HEK293 (cell line): ENCODE measurements around the gene ZBTB22.

ENCODE experiments used
- CTCF ChIA-PET: fragments of 350-600 bp; formaldehyde crosslinking; extraction: SDS; loops from one replicate; lab custom pipeline; 2021; ENCODE audit warnings: antibody characterized with exemption; lab: Yijun Ruan, JAX
- POLR2A ChIA-PET: fragments of 300-600 bp; formaldehyde crosslinking; extraction: SDS; loops from one replicate; lab custom pipeline; 2020; ENCODE audit warnings: antibody characterized with exemption, inconsistent platforms; lab: Yijun Ruan, JAX
- H3K27ac ChIP-seq: fragments of 200-500 bp; sonication (Bioruptor generic); 2 replicates; pipeline ENCODE4 v1.5.1; 2014; ENCODE audit warnings: low read depth, low read length, control low read depth, inconsistent platforms; ENCODE audit errors: extremely low read depth
- H3K36me3 ChIP-seq, 2 experiments: fragments of 200-500 bp in 1 of 2; sonication (Bioruptor generic) in 1 of 2; 1 replicate in 1 of 2; 2 replicates in 1 of 2; pipeline ENCODE4 v1.5.1; 2014 to 2017; ENCODE audit warnings: inconsistent platforms in 2 of 2, low read length in 2 of 2; ENCODE audit not compliant: control insufficient read depth in 2 of 2, insufficient read depth in 1 of 2
- H3K4me1 ChIP-seq: fragments of 200-500 bp; sonication (Bioruptor generic); 2 replicates; pipeline ENCODE4 v1.5.1; 2014; ENCODE audit warnings: mild to moderate bottlenecking, low read length, inconsistent platforms; ENCODE audit not compliant: control insufficient read depth, insufficient read depth
- H3K4me3 ChIP-seq: 2 replicates; pipeline ENCODE4 v1.5.1; 2011; ENCODE audit warnings: low read depth, mild to moderate bottlenecking, control low read depth, low read length, moderate library complexity
- H3K9me3 ChIP-seq: fragments of 200-500 bp; sonication (Bioruptor generic); 2 replicates; pipeline ENCODE4 v1.5.1; 2014; ENCODE audit warnings: low read depth, low read length, inconsistent platforms; ENCODE audit not compliant: control insufficient read depth, insufficient read depth
- KLF10 ChIP-seq: fragments of 450-650 bp; IDR thresholded peaks from 2 replicates; pipeline ENCODE4 v1.5.1; 2018; ENCODE audit warnings: missing biosample characterization, mild to moderate bottlenecking, missing genetic modification characterization
- KLF17 ChIP-seq: fragments of 450-650 bp; formaldehyde crosslinking; IDR thresholded peaks from 2 replicates; pipeline ENCODE4 v1.5.1; 2016; ENCODE audit warnings: missing biosample characterization, missing genetic modification characterization
- MYNN ChIP-seq: fragments of 450-650 bp; formaldehyde crosslinking; IDR thresholded peaks from 2 replicates; pipeline ENCODE4 v1.5.1; 2016; ENCODE audit warnings: missing biosample characterization, missing genetic modification characterization, borderline replicate concordance
- PRDM10 ChIP-seq: fragments of 450-650 bp; formaldehyde crosslinking; IDR thresholded peaks from 2 replicates; pipeline ENCODE4 v1.5.1; 2016; ENCODE audit warnings: missing biosample characterization, missing genetic modification characterization
- ZBTB7A ChIP-seq: fragments of 450-650 bp; formaldehyde crosslinking; IDR thresholded peaks from 2 replicates; pipeline ENCODE4 v1.5.1; 2016; ENCODE audit warnings: low read depth, missing biosample characterization, missing genetic modification characterization
- ZNF121 ChIP-seq: fragments of 450-650 bp; formaldehyde crosslinking; IDR thresholded peaks from 2 replicates; pipeline ENCODE4 v1.5.1; 2016; ENCODE audit warnings: missing biosample characterization, missing genetic modification characterization
- ZNF184 ChIP-seq: fragments of 450-650 bp; IDR thresholded peaks from 2 replicates; pipeline ENCODE4 v1.5.1; 2018; ENCODE audit warnings: missing biosample characterization, mild to moderate bottlenecking, missing genetic modification characterization
- ZNF23 ChIP-seq: fragments of 450-650 bp; formaldehyde crosslinking; IDR thresholded peaks from 2 replicates; pipeline ENCODE4 v1.5.1; 2016; ENCODE audit warnings: missing biosample characterization, missing genetic modification characterization, borderline replicate concordance
- ZNF335 ChIP-seq: fragments of 450-650 bp; formaldehyde crosslinking; conservative IDR thresholded peaks from 2 replicates; pipeline ENCODE4 v1.5.1; 2016; ENCODE audit warnings: missing biosample characterization, missing genetic modification characterization
- ZNF362 ChIP-seq: fragments of 450-650 bp; formaldehyde crosslinking; IDR thresholded peaks from 2 replicates; pipeline ENCODE4 v1.5.1; 2016; ENCODE audit warnings: missing biosample characterization, missing genetic modification characterization
- ZNF366 ChIP-seq: fragments of 450-650 bp; formaldehyde crosslinking; conservative IDR thresholded peaks from 2 replicates; pipeline ENCODE4 v1.5.1; 2016; ENCODE audit warnings: missing biosample characterization, missing genetic modification characterization
- ZNF37A ChIP-seq: fragments of 450-650 bp; IDR thresholded peaks from 2 replicates; pipeline ENCODE4 v1.5.1; 2018; ENCODE audit warnings: missing biosample characterization, missing genetic modification characterization
- ZNF394 ChIP-seq: fragments of 450-650 bp; formaldehyde crosslinking; IDR thresholded peaks from 2 replicates; pipeline ENCODE4 v1.5.1; 2016; ENCODE audit warnings: missing biosample characterization, missing genetic modification characterization, mild to moderate bottlenecking, moderate library complexity, borderline replicate concordance
- ZNF404 ChIP-seq: fragments of 450-650 bp; formaldehyde crosslinking; IDR thresholded peaks from 2 replicates; pipeline ENCODE4 v1.5.1; 2017; ENCODE audit warnings: missing biosample characterization, missing genetic modification characterization
- ZNF416 ChIP-seq: fragments of 450-650 bp; formaldehyde crosslinking; IDR thresholded peaks from 2 replicates; pipeline ENCODE4 v1.5.1; 2016; ENCODE audit warnings: missing biosample characterization, missing genetic modification characterization
- ZNF513 ChIP-seq: fragments of 450-650 bp; IDR thresholded peaks from 2 replicates; pipeline ENCODE4 v1.5.1; 2018; ENCODE audit warnings: missing biosample characterization, missing genetic modification characterization
- ZNF585B ChIP-seq: fragments of 450-650 bp; formaldehyde crosslinking; IDR thresholded peaks from 2 replicates; pipeline ENCODE4 v1.5.1; 2016; ENCODE audit warnings: missing biosample characterization, missing genetic modification characterization
- ZNF600 ChIP-seq: fragments of 450-650 bp; formaldehyde crosslinking; IDR thresholded peaks from 2 replicates; pipeline ENCODE4 v1.5.1; 2016; ENCODE audit warnings: missing biosample characterization, missing genetic modification characterization
- ZNF639 ChIP-seq: fragments of 450-650 bp; formaldehyde crosslinking; IDR thresholded peaks from 2 replicates; pipeline ENCODE4 v1.5.1; 2016; ENCODE audit warnings: missing biosample characterization, missing genetic modification characterization
- ZNF707 ChIP-seq: fragments of 450-650 bp; formaldehyde crosslinking; IDR thresholded peaks from 2 replicates; pipeline ENCODE4 v1.5.1; 2016; ENCODE audit warnings: missing biosample characterization, missing genetic modification characterization
- ZNF768 ChIP-seq: fragments of 450-650 bp; formaldehyde crosslinking; IDR thresholded peaks from 2 replicates; pipeline ENCODE4 v1.5.1; 2018; ENCODE audit warnings: missing biosample characterization, mild to moderate bottlenecking, missing genetic modification characterization
- ZNF785 ChIP-seq: fragments of 450-650 bp; formaldehyde crosslinking; IDR thresholded peaks from 2 replicates; pipeline ENCODE4 v1.5.1; 2016; ENCODE audit warnings: missing biosample characterization, missing genetic modification characterization
- ZNF792 ChIP-seq: fragments of 450-650 bp; formaldehyde crosslinking; IDR thresholded peaks from 2 replicates; pipeline ENCODE4 v1.5.1; 2016; ENCODE audit warnings: missing biosample characterization, missing genetic modification characterization
- ZNF830 ChIP-seq: fragments of 450-650 bp; IDR thresholded peaks from 2 replicates; pipeline ENCODE4 v1.5.0; 2018; ENCODE audit warnings: missing biosample characterization, missing genetic modification characterization, low read depth, mild to moderate bottlenecking, moderate library complexity
- ZNF837 ChIP-seq: fragments of 450-650 bp; formaldehyde crosslinking; IDR thresholded peaks from 2 replicates; pipeline ENCODE4 v1.5.1; 2016; ENCODE audit warnings: missing biosample characterization, missing genetic modification characterization

The ZBTB22 gene

GRCh38 chr6:33330736-33331135 is 13.2 kb upstream of the ZBTB22 start:
- ChIA-PET CTCF (interaction anchor here (1.5 to 1.6 kb wide), 2 partner anchors 12 to 14 kb away, joined by 5 to 7 read pairs; no protein-coding TSS in a partner anchor), POLR2A (interaction anchor here (0.6 kb wide), 1 partner anchor 29 kb away, joined by 6 read pairs; no protein-coding TSS in a partner anchor)
- no peak overlapping the region for H3K4me3 ChIP-seq
- H3K36me3 ChIP-seq: no peaks in the 10 kb centered on the region
- H3K9me3 ChIP-seq: no peaks in the 10 kb centered on the region
- H3K4me1 ChIP-seq: no peaks in the 10 kb centered on the region
- TF ChIP-seq PRDM10 (tag by site-specific recombination) (peak; percentile 66), ZBTB7A (no peak)
- H3K27ac ChIP-seq: no peak overlapping the region

- no peaks in the 10 kb centered on the region for H3K36me3 ChIP-seq
- no peaks in the 10 kb centered on the region for H3K9me3 ChIP-seq
- no peak for TF ChIP-seq ZNF416 (tag by site-specific recombination)
- no peak for TF ChIP-seq ZNF585B (tag by site-specific recombination)
- no peak for TF ChIP-seq MYNN
- no peak for TF ChIP-seq ZNF768
- TF ChIP-seq ZNF404 (tag by site-specific recombination): no peak
- no peak for TF ChIP-seq ZNF23 (tag by site-specific recombination)
- TF ChIP-seq ZNF362: no peak
- no peak for TF ChIP-seq ZNF394
- no peak for TF ChIP-seq KLF17 (tag by site-specific recombination)
- no peak for TF ChIP-seq ZNF600 (tag by site-specific recombination)
- TF ChIP-seq ZNF335 (tag by site-specific recombination): no peak
- H3K4me1 ChIP-seq: no peaks in the 10 kb centered on the region
- H3K27ac ChIP-seq: no peak overlapping the region
- H3K4me3 ChIP-seq: no peak overlapping the region
- ChIA-PET CTCF (interaction anchor here (1.7 kb wide), 1 partner anchor 16 kb away, joined by 9 read pairs; no protein-coding TSS in a partner anchor), POLR2A (interaction anchor here (0.9 kb wide), 1 partner anchor 11 kb away, joined by 5 read pairs; the partner anchor contains the start of gene ZBTB22)
These were observed 11.5 kb upstream of the ZBTB22 start for GRCh38 chr6:33329058-33329457.

- POLR2A ChIA-PET: interaction anchor here (1.1 to 1.7 kb wide), 2 partner anchors 11 to 130 kb away, joined by 6 to 9 read pairs; partner anchors contain the start of gene ZBTB9
- H3K36me3 ChIP-seq: peaks cover 9 to 24% of the 10 kb centered on the region in 2 experiments
- no peak overlapping the region for H3K4me3 ChIP-seq
- CTCF ChIA-PET: interaction anchor here (1.0 to 1.5 kb wide), 3 partner anchors 12 to 66 kb away, joined by 3 to 5 read pairs (median 4); no protein-coding TSS in a partner anchor
- peaks cover 15% of the 10 kb centered on the region for H3K4me1 ChIP-seq
- H3K9me3 ChIP-seq: no peaks in the 10 kb centered on the region
- no peak overlapping the region for H3K27ac ChIP-seq
- no peak for TF ChIP-seq ZNF37A (tag by site-specific recombination)
- no peak for TF ChIP-seq ZNF785
- no peak for TF ChIP-seq ZNF639 (tag by site-specific recombination)
- TF ChIP-seq MYNN: no peak
- TF ChIP-seq ZNF121 (tag by site-specific recombination): no peak
- TF ChIP-seq ZNF792: no peak
- no peak for TF ChIP-seq ZNF184 (tag by site-specific recombination)
- TF ChIP-seq ZNF513 (tag by site-specific recombination): no peak
- no peak for TF ChIP-seq ZNF366
- TF ChIP-seq KLF10: no peak
- no peak for TF ChIP-seq ZNF830 (tag by site-specific recombination)
- TF ChIP-seq ZNF707 (tag by site-specific recombination): no peak
- TF ChIP-seq ZNF837 (tag by site-specific recombination): no peak
These were observed 6.6 kb upstream of the ZBTB22 start for GRCh38 chr6:33324125-33324524.
